Measurements from ENCODE around the gene GSX2.

Gene GSX2

GRCh38 chr4:54144661-54145171, 44.8 kb downstream of the GSX2 start:
- no peaks in the 10 kb centered on the region for H3K36me3 ChIP-seq (ENCODE audit: control insufficient read depth, insufficient read depth, low read length, severe bottlenecking)
- no peak for DNase-seq (ENCODE audit: low read depth)
- no peaks in the 10 kb centered on the region for H3K27me3 ChIP-seq (replicated peaks; ENCODE audit: control insufficient read depth, insufficient read depth, low read length)
- H3K4me3 ChIP-seq (ENCODE audit: low read length): no peak overlapping the region
- H3K9me3 ChIP-seq (ENCODE audit: control insufficient read depth, low read length): no peaks in the 10 kb centered on the region
- no peak overlapping the region for H3K9ac ChIP-seq (ENCODE audit: low read length)
- H3K4me1 ChIP-seq (ENCODE audit: control insufficient read depth, insufficient read depth, low read length): no peaks in the 10 kb centered on the region

DNA sequence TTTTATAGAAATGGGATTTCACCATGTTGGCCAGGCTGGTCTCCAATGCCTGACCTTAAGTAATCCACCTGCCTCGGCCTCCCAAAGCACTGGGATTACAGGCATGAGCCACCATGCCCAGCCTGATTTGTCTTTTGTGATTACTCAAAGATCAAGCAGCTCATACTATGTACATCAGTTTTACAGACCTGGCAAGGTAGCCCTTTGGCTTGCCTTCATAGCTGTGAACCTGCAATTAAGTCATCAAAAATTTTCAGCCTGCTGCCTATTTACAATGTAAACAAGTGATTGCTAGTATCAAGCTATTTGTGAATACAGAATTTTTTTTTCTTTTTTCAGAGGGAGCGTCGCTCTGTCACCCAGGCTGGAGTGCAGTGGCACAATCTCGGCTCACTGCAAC, 46.2 kb downstream of the GSX2 start:
- no peak overlapping the region for H3K4me3 ChIP-seq (ENCODE audit: low read length)
- peaks cover 4% of the 10 kb centered on the region for H3K27me3 ChIP-seq (replicated peaks; ENCODE audit: control insufficient read depth, insufficient read depth, low read length)
- no peaks in the 10 kb centered on the region for H3K4me1 ChIP-seq (ENCODE audit: control insufficient read depth, insufficient read depth, low read length)
- H3K9ac ChIP-seq (ENCODE audit: low read length): no peak overlapping the region
- no peaks in the 10 kb centered on the region for H3K36me3 ChIP-seq (ENCODE audit: control insufficient read depth, insufficient read depth, low read length, severe bottlenecking)
- no peak for DNase-seq (ENCODE audit: low read depth)
- no peaks in the 10 kb centered on the region for H3K9me3 ChIP-seq (ENCODE audit: control insufficient read depth, low read length)

DNA sequence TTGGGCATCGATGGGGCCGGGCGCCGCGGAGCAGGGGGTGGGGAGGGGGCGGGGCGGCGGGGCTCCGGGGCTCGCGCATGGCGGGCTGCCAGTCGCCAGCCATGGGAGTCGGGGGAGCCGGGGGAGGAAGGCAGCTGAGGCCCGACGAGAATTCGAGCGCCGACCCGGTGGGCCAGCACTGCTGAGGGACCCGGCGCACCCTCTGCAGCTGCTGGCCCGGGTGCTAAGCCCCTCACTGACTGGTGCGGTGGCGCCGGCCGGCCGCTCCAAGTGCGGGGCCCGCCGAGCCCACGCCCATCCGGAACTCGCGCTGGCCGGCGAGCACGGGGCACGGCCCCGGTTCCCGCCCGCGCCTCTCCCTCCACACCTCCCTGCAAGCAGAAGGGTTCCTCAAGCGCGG, 49.4 kb downstream of the GSX2 start:
- no peak for DNase-seq (ENCODE audit: low read depth)
- Histone ChIP-seq H3K9ac (ENCODE audit: low read length) (no peak overlapping the region), H3K9me3 (ENCODE audit: control insufficient read depth, low read length) (no peaks in the 10 kb centered on the region), H3K4me3 (ENCODE audit: low read length) (no peak overlapping the region), H3K4me1 (ENCODE audit: control insufficient read depth, insufficient read depth, low read length) (peaks cover 7% of the 10 kb centered on the region), H3K36me3 (ENCODE audit: control insufficient read depth, insufficient read depth, low read length, severe bottlenecking) (no peaks in the 10 kb centered on the region), H3K27me3 (replicated peaks; ENCODE audit: control insufficient read depth, insufficient read depth, low read length) (peaks cover 7% of the 10 kb centered on the region)

All from adipocyte (in vitro differentiated cells).